Cardiac fibroblast (primary cell): Measurements from ENCODE around the gene LRRIQ1.
"Not testable (repeated sequence)": the region's sequence is repeated elsewhere in the genome, so short reads cannot be mapped to it uniquely, and the experiment has no call there.

Experiments
- DNase-seq, 2 donors: peaks; one replicate each; pipeline versions ENCODE4 v3.0.0 to v3.0.0-alpha.2; 2010; ENCODE audit warnings: low read depth in 2 of 2
- H3K4me3 ChIP-seq, 2 donors: replicated peaks in 1 of 2; 1 replicate in 1 of 2; 2 replicates in 1 of 2; pipeline ENCODE4 v1.5.1; 2011; ENCODE audit warnings: low read depth in 2 of 2, low read length in 2 of 2, mild to moderate bottlenecking in 2 of 2, moderate library complexity in 1 of 2
- TF ChIP-seq, protein P1 (sequence below): IDR thresholded peaks from one replicate; pipeline ENCODE4 v1.5.1; 2011; ENCODE audit warnings: low read depth, mild to moderate bottlenecking, low read length, inconsistent platforms

Gene LRRIQ1

GRCh38 chr12:85206543-85206942, 170.4 kb downstream of the LRRIQ1 start:
- DNase-seq = no peak
- TF ChIP-seq, protein P1, sequence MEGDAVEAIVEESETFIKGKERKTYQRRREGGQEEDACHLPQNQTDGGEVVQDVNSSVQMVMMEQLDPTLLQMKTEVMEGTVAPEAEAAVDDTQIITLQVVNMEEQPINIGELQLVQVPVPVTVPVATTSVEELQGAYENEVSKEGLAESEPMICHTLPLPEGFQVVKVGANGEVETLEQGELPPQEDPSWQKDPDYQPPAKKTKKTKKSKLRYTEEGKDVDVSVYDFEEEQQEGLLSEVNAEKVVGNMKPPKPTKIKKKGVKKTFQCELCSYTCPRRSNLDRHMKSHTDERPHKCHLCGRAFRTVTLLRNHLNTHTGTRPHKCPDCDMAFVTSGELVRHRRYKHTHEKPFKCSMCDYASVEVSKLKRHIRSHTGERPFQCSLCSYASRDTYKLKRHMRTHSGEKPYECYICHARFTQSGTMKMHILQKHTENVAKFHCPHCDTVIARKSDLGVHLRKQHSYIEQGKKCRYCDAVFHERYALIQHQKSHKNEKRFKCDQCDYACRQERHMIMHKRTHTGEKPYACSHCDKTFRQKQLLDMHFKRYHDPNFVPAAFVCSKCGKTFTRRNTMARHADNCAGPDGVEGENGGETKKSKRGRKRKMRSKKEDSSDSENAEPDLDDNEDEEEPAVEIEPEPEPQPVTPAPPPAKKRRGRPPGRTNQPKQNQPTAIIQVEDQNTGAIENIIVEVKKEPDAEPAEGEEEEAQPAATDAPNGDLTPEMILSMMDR = no peak
- H3K4me3 ChIP-seq = no peak overlapping the region

DNA sequence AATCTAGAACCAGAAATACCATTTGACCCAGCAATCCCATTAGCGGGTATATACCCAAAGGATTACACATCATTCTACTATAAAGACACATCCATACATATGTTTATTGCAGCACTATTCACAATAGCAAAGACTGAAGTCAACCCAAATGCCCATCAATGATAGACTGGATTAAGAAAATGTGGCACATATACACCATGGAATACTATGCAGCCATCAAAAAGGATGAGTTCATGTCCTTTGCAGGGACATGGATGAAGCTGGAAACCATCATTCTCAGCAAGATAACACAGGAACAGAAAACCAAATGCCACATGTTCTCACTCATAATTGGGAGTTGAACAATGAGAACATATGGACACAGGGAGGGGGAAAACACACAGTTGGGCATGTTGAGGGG, 188.2 kb downstream of the LRRIQ1 start:
- not testable (repeated sequence) for H3K4me3 ChIP-seq, DNase-seq

- no peak for DNase-seq
- TF ChIP-seq, protein P1 = no peak
- H3K4me3 ChIP-seq = no peak overlapping the region
These were observed 189.3 kb downstream of the LRRIQ1 start for GRCh38 chr12:85225501-85225900.

GRCh38 chr12:85237327-85237726, 201.2 kb downstream of the LRRIQ1 start:
- H3K4me3 ChIP-seq = no peak overlapping the region
- DNase-seq = no peak
- TF ChIP-seq, protein P1 = no peak

DNA sequence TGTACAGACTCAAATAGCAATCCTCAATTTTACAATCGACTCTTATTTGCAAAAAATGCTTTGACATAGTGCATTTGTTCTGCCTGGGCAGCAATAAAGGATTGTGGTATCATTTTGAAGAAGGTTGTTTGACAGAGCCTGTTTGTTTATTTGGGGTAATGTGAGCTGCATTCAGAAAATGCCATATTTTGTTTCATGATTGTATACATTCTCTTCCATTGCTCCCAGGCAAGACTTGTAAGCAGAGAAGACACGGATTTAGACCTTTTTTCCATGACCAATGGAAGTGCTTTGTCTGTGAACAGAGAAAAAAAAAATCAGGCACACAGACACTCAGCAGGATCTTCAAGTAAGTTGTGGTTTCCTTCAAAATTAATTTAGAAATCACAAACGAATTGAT, 208.4 kb downstream of the LRRIQ1 start:
- H3K4me3 ChIP-seq = no peak overlapping the region
- TF ChIP-seq, protein P1 = no peak
- DNase-seq = no peak

- H3K4me3 ChIP-seq = no peak overlapping the region
- TF ChIP-seq, protein P1 = no peak
- no peak for DNase-seq
These were observed 217.7 kb downstream of the LRRIQ1 start for GRCh38 chr12:85253853-85254252.

DNA sequence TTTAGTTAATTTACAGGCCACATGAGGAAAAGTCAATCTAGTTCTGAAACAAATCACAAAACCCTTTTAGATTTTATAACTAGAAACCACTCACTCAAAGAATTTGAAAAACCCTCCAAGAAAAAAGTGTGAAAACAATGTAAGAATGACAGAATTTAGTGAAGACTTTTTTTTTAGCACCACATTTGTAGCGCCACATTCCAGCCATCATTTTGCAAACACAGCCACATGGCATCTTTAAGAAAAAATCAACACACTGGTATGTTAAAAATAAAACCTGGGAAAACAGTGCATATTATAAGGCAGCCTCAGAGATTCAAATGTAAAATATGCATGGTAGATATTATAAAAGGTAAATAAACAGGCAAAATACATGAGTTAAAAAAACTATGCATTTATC, 221.5 kb downstream of the LRRIQ1 start:
- TF ChIP-seq, protein P1 = no peak
- no peak overlapping the region for H3K4me3 ChIP-seq
- no peak for DNase-seq
